ENCODE measurements around the gene ZIC5. TPM values are rescaled to one million over a fixed set of nuclear protein-coding genes. Genes with fewer than 3 reads are reported as not detected.

Gene ZIC5
- total RNA-seq, 1 donor from 2014 or later, result not detected

DNA sequence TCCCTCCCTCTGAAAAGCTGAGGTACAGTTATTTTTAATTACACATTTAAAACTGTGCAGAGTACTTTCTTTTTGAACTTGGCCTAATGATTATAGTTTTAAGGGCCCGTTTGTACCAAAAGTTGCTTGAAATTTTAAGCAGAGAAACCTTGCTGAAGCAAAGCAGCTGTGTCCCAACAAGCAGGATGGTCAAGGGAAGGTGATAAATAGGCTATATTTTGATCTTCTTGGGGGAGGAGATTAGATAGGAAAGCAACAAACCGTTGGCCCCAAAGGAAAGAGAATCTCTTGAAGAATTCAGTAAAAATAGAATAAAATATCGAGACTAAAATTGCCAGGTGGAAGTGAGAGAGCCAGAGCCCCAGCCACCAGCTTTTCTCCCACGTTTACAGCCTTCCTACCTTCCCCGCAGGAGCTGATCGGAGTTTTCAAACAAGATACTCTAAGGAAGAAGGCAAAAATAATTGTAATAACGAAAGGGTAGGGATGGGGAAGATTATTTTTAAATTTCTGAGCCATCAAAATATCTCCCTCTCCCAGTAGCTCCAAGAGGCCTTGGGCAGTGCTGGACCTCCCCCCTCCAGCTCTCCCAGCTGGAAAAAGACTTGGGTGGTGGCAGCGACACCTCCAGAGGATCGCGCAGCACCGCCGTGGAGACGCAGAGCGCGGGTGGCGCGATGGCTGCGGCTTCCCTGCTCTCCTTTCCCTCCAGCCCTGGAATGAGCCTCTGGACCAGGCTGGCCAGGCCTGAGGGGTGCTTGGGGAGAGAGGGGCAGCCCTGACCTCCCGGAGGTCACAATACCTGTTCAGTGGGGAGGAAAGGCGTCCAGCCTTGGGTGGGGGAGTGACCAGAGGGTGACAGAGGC lies 15.8 kb upstream of the ZIC5 start:
- DNase-seq, result no peak

DNA sequence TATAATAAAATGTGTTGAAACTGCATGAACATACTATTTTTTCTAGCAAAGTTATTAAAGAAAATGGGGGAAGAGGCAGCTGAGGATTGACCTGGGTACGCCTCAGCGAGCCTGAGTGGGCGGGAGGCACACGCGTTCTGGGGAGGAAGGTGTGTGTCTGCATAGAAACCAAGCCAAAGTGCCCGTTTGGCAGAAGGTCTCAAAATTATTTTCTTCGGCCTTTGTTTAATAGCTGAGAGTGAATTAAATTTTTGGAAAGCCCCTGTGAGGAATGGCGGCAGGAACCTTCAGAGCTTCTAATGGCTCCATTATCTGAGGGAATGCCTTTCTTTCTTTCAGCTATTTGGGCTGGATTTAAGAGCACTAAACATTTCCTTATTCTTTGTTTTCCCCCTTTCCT lies 15.2 kb upstream of the ZIC5 start:
- DNase-seq, result no peak

DNA sequence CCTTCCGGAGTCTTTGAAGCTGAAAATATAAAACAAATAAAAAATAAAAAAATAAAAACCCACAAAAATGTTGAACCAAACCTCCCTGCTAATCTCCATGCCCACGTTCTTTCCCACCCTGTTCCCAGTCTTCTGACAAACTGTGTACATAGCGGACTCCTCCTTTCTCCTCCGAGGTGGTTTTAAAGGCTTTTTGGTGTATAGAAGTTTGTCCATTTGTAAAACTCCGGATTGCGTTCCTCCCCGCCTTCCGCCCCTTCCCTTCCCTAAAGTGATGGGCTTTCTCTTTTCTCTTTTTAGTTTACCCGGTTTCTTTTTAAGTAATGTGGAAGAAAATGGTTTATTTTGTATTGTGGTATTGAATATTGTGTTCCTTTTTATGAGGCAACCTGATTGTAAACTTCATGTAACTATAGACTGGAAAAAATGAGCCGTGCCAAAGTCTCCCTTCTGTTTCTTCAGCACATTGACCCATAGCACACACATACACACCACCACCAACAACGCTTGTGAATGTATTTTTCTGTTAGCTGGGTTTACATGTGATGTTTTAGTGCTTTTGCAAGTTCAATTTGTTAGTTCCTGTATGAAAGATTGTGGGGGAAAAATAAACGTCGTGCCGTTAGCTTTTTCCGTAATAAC lies 14.4 kb upstream of the ZIC5 start:
- DNase-seq, result no peak

DNA sequence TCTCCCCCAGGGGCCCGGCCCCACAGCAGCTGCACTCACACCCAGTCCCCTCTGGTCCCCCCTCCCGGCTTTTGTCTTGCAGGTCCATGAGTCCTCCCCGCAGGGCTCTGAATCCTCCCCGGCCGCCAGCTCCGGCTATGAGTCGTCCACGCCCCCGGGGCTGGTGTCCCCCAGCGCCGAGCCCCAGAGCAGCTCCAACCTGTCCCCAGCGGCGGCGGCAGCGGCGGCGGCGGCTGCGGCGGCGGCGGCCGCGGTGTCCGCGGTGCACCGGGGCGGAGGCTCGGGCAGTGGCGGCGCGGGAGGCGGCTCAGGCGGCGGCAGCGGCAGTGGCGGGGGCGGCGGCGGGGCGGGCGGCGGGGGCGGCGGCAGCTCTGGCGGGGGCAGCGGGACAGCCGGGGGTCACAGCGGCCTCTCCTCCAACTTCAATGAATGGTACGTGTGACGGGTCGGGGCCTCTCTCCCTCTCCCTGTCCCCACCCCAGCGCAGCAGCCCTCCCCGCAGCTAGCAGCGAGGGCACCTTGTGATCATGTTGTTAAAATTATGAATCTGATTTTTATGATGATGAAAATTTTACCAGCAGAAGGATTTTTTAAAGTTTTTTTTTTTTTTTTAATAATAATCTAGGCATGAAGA lies 13.8 kb upstream of the ZIC5 start:
- no peak for DNase-seq

DNA sequence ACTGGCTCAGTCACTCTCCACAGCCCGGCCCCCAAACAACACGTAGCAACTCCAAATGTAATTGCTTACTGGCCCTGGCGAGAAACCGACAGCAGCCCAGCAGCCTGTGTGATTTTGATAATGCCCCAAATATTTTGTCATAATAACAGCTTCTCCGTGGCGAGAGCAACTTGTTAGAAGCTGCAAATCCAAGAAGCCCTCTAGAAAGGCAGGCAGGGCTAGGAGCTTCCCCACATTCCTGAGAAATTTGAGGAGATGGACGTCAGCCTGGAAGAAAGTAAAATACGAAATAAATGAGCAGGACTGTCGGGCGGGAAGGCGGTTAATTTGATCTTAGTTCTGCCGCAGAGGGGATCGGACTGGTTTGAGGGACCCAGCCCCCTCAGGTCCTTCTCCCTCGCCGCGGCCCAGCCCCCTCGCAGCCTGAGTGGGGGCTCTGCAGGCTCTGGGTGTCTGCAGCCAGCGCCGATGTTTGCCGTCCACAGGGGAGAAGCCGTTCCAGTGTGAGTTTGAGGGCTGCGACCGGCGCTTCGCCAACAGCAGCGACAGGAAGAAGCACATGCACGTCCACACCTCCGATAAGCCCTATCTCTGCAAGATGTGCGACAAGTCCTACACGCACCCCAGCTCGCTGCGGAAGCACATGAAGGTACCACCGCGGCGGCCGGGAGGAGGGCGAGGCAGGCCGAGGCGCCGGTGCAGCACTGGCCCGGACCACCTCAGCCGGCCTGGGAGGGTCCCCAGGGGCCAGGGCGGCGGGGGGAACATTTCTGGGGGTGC lies 13.1 kb upstream of the ZIC5 start:
- DNase-seq, result no peak

DNA sequence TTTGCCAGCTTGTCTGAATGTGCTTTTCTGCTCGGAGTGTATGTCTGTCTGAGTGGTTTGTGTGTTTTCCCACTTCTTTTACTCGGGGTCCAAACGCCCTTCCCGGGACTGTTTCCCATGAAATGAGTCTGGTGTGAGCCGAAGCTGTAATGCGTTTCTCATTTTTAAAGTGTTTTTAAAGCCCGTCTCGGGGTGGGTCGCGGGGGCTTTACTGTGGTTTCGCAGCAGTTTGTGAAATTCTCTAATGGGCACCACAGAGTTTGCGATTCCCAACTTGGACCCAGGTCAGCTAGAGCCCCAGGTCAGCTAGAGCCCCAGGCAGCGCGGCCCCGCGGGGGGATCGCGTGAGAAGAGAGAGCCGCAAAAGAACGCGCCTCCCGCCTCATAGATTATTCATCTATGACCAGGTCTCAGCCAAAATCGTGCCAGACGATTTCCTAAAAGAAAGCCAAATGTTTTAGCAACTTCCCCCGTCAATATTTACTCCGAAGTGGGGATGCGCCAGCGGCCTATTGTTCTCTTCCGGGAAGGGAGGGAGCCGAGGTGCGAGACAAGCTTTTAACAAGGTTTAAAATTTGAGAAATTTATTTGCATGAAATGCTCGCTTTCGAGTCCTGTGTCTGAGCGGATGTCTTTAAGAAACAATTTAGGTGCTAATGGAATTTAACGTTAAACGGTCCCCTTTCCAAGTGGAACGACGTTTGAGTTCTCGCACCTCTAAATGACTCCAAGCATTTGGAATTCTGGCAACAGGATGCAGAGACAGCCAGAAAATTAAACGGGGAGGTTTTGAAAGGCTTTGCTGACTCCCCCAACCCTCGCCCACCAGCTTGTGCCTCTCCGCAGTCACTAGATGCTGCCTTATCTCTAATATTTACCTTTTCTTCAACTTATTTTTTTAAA lies 12.2 kb upstream of the ZIC5 start:
- no peak for DNase-seq

DNA sequence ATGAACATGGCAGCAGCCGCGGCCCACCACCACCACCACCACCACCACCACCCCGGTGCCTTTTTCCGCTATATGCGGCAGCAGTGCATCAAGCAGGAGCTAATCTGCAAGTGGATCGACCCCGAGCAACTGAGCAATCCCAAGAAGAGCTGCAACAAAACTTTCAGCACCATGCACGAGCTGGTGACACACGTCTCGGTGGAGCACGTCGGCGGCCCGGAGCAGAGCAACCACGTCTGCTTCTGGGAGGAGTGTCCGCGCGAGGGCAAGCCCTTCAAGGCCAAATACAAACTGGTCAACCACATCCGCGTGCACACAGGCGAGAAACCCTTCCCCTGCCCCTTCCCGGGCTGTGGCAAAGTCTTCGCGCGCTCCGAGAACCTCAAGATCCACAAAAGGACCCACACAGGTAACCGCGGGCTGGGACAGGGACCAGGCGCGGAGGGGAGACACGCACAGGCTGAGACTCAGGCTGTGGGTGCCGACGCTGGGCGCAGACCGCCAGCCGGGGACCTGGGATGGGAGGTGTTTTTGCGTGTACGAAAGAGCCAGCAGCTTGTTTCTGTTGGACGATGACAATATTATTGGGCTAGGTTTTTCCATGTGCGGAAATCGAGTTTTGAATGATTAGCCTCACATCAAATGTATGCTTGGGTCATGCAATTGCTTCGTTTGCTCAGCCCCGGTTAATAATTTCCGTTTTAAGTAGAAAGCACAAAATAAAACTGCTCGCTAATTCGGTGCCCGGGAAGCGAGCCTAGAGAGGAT lies 11.3 kb upstream of the ZIC5 start:
- no peak for DNase-seq

DNA sequence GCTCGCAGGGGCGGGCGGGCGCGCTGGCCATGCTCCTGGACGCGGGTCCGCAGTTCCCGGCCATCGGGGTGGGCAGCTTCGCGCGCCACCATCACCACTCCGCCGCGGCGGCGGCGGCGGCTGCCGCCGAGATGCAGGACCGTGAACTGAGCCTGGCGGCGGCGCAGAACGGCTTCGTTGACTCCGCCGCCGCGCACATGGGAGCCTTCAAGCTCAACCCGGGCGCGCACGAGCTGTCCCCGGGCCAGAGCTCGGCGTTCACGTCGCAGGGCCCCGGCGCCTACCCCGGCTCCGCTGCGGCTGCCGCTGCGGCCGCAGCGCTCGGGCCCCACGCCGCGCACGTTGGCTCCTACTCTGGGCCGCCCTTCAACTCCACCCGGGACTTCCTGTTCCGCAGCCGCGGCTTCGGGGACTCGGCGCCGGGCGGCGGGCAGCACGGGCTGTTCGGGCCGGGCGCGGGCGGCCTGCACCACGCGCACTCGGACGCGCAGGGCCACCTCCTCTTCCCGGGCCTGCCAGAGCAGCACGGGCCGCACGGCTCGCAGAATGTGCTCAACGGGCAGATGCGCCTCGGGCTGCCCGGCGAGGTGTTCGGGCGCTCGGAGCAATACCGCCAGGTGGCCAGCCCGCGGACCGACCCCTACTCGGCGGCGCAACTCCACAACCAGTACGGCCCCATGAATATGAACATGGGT lies 10.6 kb upstream of the ZIC5 start:
- DNase-seq, result no peak

DNA sequence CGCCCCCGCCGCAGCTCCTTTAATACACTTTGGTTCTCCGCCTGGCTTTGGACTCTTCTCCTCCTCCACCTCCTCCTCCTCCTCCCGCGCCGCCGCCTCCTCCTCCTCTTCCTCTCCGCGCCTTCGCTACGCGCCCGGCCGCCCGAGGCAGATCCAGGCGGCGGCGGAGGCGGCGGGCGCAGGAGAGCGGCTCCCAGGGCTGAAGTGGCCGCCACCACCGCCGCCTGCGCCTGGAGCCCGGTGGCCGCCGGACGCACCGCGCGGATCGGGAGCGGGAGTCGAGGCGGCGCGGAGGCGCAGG lies 10.1 kb upstream of the ZIC5 start, which contains the start of gene ZIC2:
TSS of gene ZIC2 (plus strand) at position 50 of the 301 bp plus-strand sequence. CDS start 281 bp downstream, outside the sequence.
- no peak for DNase-seq

DNA sequence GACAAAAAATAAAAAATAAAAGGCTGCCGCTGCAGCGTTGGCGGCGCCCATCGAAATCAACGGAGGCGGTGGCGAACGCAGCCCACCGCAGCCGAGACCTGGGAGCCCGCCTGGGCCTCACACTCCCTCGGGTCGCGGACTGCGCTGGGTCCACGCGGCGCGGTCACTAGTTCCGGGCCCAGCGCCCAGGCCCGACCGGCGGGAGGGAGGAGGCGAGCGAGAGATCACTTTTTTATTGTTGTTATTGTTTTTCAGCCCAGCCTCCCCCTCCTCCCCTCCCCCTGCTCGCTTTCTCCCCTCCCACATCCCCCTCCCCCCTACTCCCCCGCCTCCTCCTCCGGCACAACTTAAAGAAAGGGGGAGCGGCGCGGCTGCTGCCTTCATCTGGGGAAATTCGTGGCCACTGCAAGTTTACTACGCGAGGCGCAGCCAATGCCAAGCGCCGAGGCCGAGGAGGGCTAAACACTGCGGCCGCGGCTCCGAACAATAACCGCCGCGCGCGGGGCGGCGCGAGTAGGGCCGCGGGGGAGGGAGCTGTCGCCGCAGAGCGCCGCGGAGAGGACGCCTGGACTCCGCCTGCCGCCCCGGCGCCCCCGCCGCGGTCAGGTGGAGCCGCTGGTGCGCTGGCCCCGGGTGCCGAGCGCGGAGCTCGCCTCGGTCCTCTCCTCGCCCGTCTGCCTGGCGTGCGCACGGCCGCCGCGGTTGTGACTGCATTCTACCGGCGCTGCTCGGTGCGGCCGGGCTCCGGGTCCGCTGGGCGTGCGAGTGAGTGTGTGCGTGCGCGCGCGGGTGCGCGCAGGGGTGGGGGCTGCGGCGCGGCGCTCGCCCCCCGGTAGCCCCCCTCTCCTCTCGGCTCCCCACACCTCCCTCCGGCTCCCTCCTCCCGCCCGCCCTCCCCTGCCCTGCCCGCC lies 9.5 kb upstream of the ZIC5 start:
- no peak for DNase-seq

DNA sequence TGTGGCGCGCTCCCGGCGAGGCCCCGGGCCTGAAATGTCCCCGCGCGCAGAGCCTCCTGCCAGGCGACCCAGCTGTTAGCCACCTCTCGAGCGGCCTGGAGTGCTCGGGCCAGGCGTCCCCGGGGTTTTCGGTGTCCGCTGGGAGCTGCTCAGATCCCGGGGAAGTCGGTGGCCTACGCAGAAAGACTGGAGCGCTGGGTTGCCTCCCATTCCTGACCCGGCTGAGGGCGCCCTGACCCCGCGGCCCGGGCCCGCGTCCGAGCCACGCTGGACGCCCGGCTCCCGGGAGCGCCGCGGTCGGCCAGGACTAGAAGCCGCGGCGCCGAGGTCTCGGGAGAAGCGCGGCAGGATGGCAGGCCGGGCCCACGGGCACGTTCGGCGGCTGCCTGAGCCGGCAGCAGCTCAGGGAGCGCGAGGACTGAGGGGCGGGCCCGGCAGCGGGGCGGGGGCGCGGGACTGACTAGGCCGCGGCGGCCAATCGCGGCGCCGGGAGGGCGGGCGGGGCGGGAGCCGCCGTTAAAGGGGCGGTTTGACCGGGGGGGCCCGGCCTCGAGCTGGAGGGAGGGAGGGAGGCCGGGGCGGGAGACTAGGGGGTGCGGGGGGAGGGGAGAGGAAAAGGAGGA lies 8.7 kb upstream of the ZIC5 start:
- DNase-seq, result peak; percentile 14

DNA sequence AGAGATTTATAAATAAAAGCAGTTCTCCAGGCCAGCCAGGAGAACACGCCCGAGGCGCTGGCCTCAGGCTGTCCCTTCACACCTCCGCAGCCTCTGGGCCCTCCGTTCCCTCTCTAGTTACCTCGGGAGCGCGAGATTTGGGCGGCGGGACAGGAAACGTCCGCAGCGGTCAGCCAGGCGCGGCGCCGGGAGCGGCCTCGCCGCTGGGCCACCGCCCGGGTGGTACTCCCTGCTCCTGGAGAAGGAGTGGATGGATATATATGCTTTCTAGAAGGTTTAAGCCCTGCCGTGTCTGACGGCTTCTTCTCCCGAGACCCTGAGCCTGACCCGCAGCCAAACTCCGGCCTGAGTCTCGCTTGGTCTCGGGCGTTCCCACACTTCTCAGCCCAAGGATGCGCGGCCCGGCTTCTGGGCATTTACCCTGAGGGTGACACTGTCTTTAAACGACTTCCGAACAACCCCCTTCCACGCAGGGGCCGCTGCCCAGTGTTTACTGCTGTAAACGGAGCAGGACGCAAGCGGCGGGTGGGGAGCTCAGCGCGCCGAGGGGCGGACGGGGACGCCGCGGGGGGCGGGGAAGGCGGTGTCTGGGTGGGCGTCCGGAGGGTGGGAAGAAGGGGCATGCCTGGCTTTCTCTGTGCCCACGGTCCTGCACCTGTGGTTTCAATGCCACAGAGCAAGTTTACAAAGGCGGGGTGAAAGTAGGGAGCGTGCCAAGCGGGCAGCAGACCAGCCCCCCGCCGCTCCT lies 8.1 kb upstream of the ZIC5 start:
- no peak for DNase-seq

DNA sequence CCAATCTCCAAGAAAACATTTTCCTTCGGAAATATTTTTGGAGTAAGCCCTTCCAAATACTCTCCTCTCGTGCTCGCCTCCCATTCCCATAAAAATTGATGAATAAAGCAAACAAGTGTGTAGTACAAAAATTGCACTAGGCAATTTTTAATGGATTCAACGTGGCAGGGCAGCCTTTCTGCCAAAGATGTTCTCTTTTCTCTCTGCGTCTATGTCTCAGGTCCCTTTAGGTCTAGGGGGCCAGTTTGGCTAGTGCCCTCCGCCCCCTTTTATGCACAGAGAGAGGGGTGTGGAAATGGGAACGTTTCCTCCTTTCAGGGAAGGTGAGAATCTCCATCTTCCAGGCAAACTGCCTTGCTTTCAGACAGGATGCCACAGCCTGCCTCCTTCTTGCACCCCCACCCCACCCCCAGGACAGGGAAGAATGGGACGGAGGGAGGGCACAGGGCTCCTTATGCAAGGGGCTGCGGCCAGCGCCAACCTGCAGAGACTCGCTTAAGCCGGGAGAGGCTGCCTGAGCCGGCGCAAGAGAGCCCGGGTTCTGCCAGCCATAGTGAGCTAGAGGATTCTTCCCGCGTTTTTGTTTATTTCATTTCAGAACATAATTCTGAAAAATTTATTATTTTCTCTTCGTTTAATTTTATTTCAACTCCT lies 7.4 kb upstream of the ZIC5 start:
- no peak for DNase-seq

DNA sequence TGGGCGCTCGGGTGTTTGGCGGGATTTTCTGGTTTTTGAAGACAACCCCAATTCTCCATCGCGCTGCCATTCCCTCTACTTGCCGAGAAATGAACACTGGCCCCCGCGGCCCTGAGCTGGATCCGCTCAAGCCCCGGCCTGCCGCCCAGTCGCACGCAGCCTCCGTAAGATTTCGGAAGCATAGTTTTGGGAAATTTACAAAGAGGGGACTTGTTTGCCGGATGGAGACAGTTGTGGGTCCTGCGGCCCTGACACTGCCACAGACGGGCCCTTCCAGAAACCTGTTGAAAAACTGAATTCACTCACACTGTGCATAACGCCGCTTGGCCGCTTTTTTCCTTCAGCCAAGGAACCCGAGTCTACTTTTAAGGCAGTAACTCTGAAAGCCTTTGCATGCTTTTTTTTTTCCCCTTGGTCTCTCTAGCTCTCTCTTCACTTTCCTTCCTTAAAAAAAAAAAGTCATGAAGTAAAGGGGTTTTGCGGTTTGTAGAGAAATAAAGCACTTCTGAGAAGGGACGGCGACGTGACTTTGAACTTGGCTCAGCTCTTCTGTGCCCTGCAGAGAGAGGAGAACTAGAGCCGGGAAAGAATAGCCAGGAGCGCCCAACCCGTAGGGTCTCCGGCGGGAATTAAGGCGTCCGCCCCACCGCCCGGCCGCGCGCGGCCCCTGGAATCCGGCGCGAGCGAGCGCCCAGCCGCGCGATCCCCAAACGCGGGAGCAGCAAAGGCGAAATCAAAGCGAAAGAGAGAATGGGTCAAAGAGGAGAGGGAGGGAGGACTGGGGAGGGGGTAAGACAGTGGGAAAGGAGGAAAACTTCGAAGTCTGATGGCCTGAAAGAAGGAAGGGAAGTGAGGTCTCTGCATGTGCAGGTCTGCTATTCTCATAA lies 6.6 kb upstream of the ZIC5 start:
- DNase-seq, result no peak

DNA sequence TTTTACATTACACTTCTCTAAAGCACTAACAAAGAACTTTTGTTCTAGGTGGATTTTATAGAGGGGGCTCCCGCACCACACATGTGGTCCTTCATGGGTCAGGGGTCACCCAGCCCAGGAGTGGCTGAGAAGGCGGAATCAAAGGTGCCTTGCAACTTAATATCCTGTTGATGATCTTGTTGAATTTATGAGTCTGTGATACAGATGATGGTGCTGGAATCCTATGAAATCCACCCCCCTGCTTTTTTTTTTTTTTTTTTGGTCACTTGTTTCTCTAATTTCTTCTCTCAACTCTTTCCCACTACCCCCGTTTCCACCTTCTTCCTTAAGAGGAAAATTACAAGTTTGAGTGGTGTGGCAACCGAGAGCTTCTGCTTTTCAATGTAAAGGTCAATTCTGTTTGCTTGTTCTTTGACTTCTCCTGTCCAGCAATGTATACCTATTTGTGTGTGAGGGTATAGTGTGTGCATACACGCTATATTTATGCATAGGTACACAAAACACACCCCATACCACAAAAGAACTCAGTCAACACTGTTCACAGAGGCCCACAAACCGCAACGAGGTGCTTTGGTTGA lies 5.9 kb upstream of the ZIC5 start:
- no peak for DNase-seq

DNA sequence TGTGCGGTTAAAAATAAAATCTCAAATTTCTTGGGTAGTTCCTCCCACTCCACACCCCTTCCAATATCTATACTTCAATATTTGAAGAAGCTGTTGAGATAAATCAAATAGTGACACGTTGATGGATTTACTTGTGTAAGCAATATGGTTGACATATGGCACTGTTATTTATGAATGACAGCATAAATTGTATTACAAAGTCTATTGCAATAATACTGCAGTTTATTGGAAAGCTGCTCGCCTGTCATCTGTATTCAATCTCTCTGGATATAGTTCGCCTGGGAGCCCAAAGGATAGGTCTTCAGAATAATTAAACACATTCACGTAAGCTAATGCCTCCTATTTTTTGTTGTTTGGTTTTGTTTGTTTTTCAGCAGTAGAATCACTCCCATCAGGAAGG lies 5.0 kb upstream of the ZIC5 start:
- DNase-seq, result peak; percentile 76

Data from skin of body (tissue), 2 donors.